ENCODE measurements around the gene TP53INP2. TPM values are rescaled to one million over a fixed set of nuclear protein-coding genes. Genes with fewer than 3 reads are reported as not detected.

The TP53INP2 gene
- polyA plus RNA-seq, 1 of the 3 experiments (the other 2 are of a cell fraction) = 6.4 TPM

DNA sequence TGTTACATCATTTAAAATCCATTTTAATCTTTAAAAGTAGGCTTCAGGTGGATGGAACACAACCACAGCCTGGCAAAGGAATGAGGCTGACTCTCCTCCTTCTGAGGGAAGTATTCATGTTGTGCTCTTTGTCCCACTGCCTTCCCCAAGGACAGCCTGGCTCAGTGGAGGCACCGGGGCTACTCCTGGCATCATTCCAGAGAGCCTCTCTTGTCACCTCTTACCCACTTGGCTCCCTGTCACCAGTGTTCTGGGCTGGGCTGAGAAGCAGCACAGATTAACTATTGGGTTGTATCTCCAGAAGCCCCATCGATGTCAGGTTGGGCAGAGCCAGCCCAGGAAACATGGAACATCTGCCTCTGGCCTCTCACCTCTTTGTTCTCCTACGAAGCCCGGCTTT, 10.7 kb upstream of the TP53INP2 start (continued):
- TF ChIP-seq, protein P1, sequence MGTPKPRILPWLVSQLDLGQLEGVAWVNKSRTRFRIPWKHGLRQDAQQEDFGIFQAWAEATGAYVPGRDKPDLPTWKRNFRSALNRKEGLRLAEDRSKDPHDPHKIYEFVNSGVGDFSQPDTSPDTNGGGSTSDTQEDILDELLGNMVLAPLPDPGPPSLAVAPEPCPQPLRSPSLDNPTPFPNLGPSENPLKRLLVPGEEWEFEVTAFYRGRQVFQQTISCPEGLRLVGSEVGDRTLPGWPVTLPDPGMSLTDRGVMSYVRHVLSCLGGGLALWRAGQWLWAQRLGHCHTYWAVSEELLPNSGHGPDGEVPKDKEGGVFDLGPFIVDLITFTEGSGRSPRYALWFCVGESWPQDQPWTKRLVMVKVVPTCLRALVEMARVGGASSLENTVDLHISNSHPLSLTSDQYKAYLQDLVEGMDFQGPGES (IDR thresholded peaks at IDR 0.05; ENCODE audit: low read depth, low read length) = no peak
- TF ChIP-seq EP300 (IDR thresholded peaks at IDR 0.05; ENCODE audit: borderline replicate concordance in 1 of 2, low read depth in 1 of 2, low read length in 1 of 2) = no peak
- TF ChIP-seq MEF2A (IDR thresholded peaks at IDR 0.05; ENCODE audit: borderline replicate concordance, low read depth) = no peak
- TF ChIP-seq RAD21 (IDR thresholded peaks at IDR 0.05; ENCODE audit: low read length) = no peak
- no peak for TF ChIP-seq RCOR1 (IDR thresholded peaks at IDR 0.05; ENCODE audit: low read length)
- TF ChIP-seq NRF1 (IDR thresholded peaks at IDR 0.05; ENCODE audit: low read depth, low read length) = no peak

- no peaks in the 10 kb centered on the region for H3K79me2 ChIP-seq (ENCODE audit: insufficient read depth)
- no peaks in the 10 kb centered on the region for H3K27me3 ChIP-seq (ENCODE audit: insufficient read depth)
- H3K36me3 ChIP-seq (replicated peaks in 1 of 2; ENCODE audit: control insufficient read depth in 1 of 2, insufficient read depth in 2 of 2, low read length in 1 of 2) = no peaks in the 10 kb centered on the region
- no peak overlapping the region for H3K27ac ChIP-seq (ENCODE audit: low read depth in 2 of 2, low read length in 1 of 2)
- TF ChIP-seq FOSL2 (IDR thresholded peaks at IDR 0.05; ENCODE audit: borderline replicate concordance, low read depth) (no peak), MXI1 (IDR thresholded peaks at IDR 0.05; ENCODE audit: low read depth, low read length) (no peak)
- CTCF ChIA-PET = interaction anchor here (1.5 to 2.6 kb wide), 3 partner anchors 68 to 163 kb away, joined by 3 to 7 read pairs (median 5); no protein-coding TSS in a partner anchor
- peaks cover 7% of the 10 kb centered on the region for H3F3A ChIP-seq (replicated peaks; ENCODE audit: insufficient read depth)
- H3K4me1 ChIP-seq (ENCODE audit: control insufficient read depth in 1 of 2, insufficient read depth in 2 of 2, low read depth in 1 of 2, low read length in 1 of 2) = peaks cover 8 to 18% of the 10 kb centered on the region in 2 experiments; a peak in 3 of 4 replicates
- no peaks in the 10 kb centered on the region for H4K20me1 ChIP-seq (ENCODE audit: insufficient read depth)
- no peak overlapping the region for H3K4me3 ChIP-seq (ENCODE audit: low read depth in 2 of 2, low read length in 1 of 2)
- POLR2A ChIA-PET = interaction anchor here (0.7 kb wide), 1 partner anchor 9 kb away, joined by 5 read pairs; no protein-coding TSS in a partner anchor
- no peaks in the 10 kb centered on the region for H3K9me2 ChIP-seq
- DNase-seq = no peak
- H3K9ac ChIP-seq = no peak overlapping the region
- no peak overlapping the region for H3K4me2 ChIP-seq
- H3K9me3 ChIP-seq = no peaks in the 10 kb centered on the region
- no peak overlapping the region for H2AFZ ChIP-seq (ENCODE audit: low read depth)
- 82% methylated on average over 6 of the region's 6 CpGs for WGBS (ENCODE audit: low lambda C conversion rate)
Observed at GRCh38 chr20:34701405-34702085, 2.6 kb upstream of the TP53INP2 start.

- WGBS (ENCODE audit: low lambda C conversion rate) = 24% methylated on average over 3 of the region's 3 CpGs
- Histone ChIP-seq H3K27me3 (ENCODE audit: insufficient read depth) (no peaks in the 10 kb centered on the region), H3K27ac (ENCODE audit: low read depth in 2 of 2, low read length in 1 of 2) (no peak overlapping the region), H3K9me2 (no peaks in the 10 kb centered on the region), H3K4me3 (ENCODE audit: low read depth in 2 of 2, low read length in 1 of 2) (peak overlapping the region; percentile 84 to 92; a peak in 3 of 4 replicates), H3K36me3 (replicated peaks in 1 of 2; ENCODE audit: control insufficient read depth in 1 of 2, insufficient read depth in 2 of 2, low read length in 1 of 2) (peaks cover 0 to under 1% of the 10 kb centered on the region in 2 experiments), H2AFZ (ENCODE audit: low read depth) (no peak overlapping the region), H4K20me1 (ENCODE audit: insufficient read depth) (no peaks in the 10 kb centered on the region), H3K4me1 (ENCODE audit: control insufficient read depth in 1 of 2, insufficient read depth in 2 of 2, low read depth in 1 of 2, low read length in 1 of 2) (peaks cover 8 to 18% of the 10 kb centered on the region in 2 experiments; a peak in 3 of 4 replicates), H3K4me2 (peak overlapping the region; percentile 89), H3K9me3 (no peaks in the 10 kb centered on the region), H3K79me2 (ENCODE audit: insufficient read depth) (no peaks in the 10 kb centered on the region), H3F3A (replicated peaks; ENCODE audit: insufficient read depth) (peaks cover 14% of the 10 kb centered on the region), H3K9ac (no peak overlapping the region; the same call in 1 of the 2 replicates)
- TF ChIP-seq ZBTB33 (IDR thresholded peaks at IDR 0.05; ENCODE audit: borderline replicate concordance, low read depth) (no peak), EZH2phosphoT487 (IDR thresholded peaks at IDR 0.05; ENCODE audit: borderline replicate concordance, low read depth) (no peak), GATA2 (CRISPR knock-in tag; IDR thresholded peaks at IDR 0.05) (no peak), RCOR1 (IDR thresholded peaks at IDR 0.05; ENCODE audit: low read length) (no peak), ELF1 (IDR thresholded peaks at IDR 0.05) (no peak), MAX (IDR thresholded peaks at IDR 0.05; ENCODE audit: low read depth) (no peak)
- ChIA-PET POLR2A (interaction anchor here (1.6 kb wide), 1 partner anchor 145 kb away, joined by 14 read pairs; the partner anchor contains the start of gene MAP1LC3A), CTCF (interaction anchor here (1.3 to 2.6 kb wide), 8 partner anchors 23 to 390 kb away, joined by 3 to 9 read pairs (median 4); partner anchors contain the start of gene DYNLRB1)
- DNase-seq = no peak
Observed at GRCh38 chr20:34703061-34703423, 1.1 kb upstream of the TP53INP2 start.
